GM23338 (cell line): ENCODE results near the gene PRR13. TPM values are rescaled to one million over a fixed set of nuclear protein-coding genes. Genes with fewer than 3 reads are reported as not detected.
"Not testable (repeated sequence)": the region's sequence is repeated elsewhere in the genome, so short reads cannot be mapped to it uniquely, and the experiment has no call there.

ENCODE experiments used
- ATAC-seq: fragments of 200-7000 bp; cut with Tn5 transposase; 3 replicates; pipeline ENCODE4 v1.9.1; 2020
- DNase-seq: peaks from one replicate; pipeline ENCODE4 v3.0.0-alpha.2; 2015; ENCODE audit warnings: low spot score
- H2AFZ ChIP-seq: fragments of 200-600 bp; sonication (generic); 2 replicates; pipeline ENCODE4 v1.8.0; 2016; ENCODE audit warnings: antibody characterized with exemption, mild to moderate bottlenecking, moderate library complexity
- H3F3A ChIP-seq: fragments of 200-600 bp; sonication (generic); replicated peaks from 2 replicates; pipeline ENCODE4 v1.8.0; 2017; ENCODE audit warnings: antibody characterized with exemption, mixed run types, low read depth
- H3K27ac ChIP-seq: fragments of 200-600 bp; sonication (generic); 2 replicates; pipeline ENCODE4 v1.6.1; 2016; ENCODE audit warnings: low read depth
- H3K27me3 ChIP-seq: fragments of 200-600 bp; sonication (generic); 2 replicates; pipeline ENCODE4 v1.8.0; 2016; ENCODE audit warnings: mild to moderate bottlenecking, mixed run types, moderate library complexity; ENCODE audit not compliant: insufficient read depth
- H3K36me3 ChIP-seq: fragments of 200-600 bp; sonication (generic); 2 replicates; pipeline ENCODE4 v1.8.0; 2016; ENCODE audit warnings: mild to moderate bottlenecking; ENCODE audit not compliant: insufficient read depth
- H3K4me1 ChIP-seq: fragments of 200-600 bp; sonication (generic); 2 replicates; pipeline ENCODE4 v1.8.0; 2016; ENCODE audit warnings: mild to moderate bottlenecking, moderate library complexity; ENCODE audit not compliant: insufficient read depth
- H3K4me2 ChIP-seq: fragments of 200-600 bp; sonication (generic); 2 replicates; pipeline ENCODE4 v1.7.1; 2017; ENCODE audit warnings: mixed run types
- H3K4me3 ChIP-seq: fragments of 200-600 bp; sonication (generic); 2 replicates; pipeline ENCODE4 v1.6.1; 2016; ENCODE audit warnings: mixed run types
- H3K79me2 ChIP-seq: fragments of 200-600 bp; sonication (generic); replicated peaks from 2 replicates; pipeline ENCODE4 v1.8.0; 2017; ENCODE audit warnings: mild to moderate bottlenecking; ENCODE audit not compliant: insufficient read depth
- H3K9me2 ChIP-seq: fragments of 200-600 bp; sonication (generic); 2 replicates; pipeline ENCODE4 v1.8.0; 2017; ENCODE audit not compliant: insufficient read depth
- H4K20me1 ChIP-seq: fragments of 200-600 bp; sonication (generic); replicated peaks from 2 replicates; pipeline ENCODE4 v1.8.0; 2017; ENCODE audit warnings: mild to moderate bottlenecking; ENCODE audit not compliant: insufficient read depth
- H3K27ac Mint-ChIP-seq: 2 replicates; pipeline ENCODE4 v1.8.0; 2020; ENCODE audit warnings: inconsistent platforms, mild to moderate bottlenecking, moderate library complexity, mixed read lengths
- H3K27me3 Mint-ChIP-seq: 3 replicates; pipeline ENCODE4 v1.8.0; 2022; ENCODE audit warnings: low read depth, mild to moderate bottlenecking, moderate library complexity, mixed read lengths, inconsistent platforms; ENCODE audit not compliant: insufficient read depth, poor library complexity
- H3K36me3 Mint-ChIP-seq: 3 replicates; pipeline ENCODE4 v1.8.0; 2021; ENCODE audit warnings: low read depth, mild to moderate bottlenecking, inconsistent platforms, moderate library complexity, mixed read lengths
- H3K4me1 Mint-ChIP-seq: 3 replicates; pipeline ENCODE4 v1.8.0; 2020; ENCODE audit warnings: mild to moderate bottlenecking, inconsistent platforms, mixed read lengths
- H3K4me3 Mint-ChIP-seq: 3 replicates; pipeline ENCODE4 v1.8.0; 2021; ENCODE audit warnings: moderate library complexity, mild to moderate bottlenecking, inconsistent platforms, mixed read lengths
- H3K9me3 Mint-ChIP-seq: 3 replicates; pipeline ENCODE4 v1.8.0; 2020; ENCODE audit warnings: moderate library complexity, mild to moderate bottlenecking, inconsistent platforms, mixed read lengths
- ZNF462 ChIP-seq: fragments of 250-450 bp; sonication (Bioruptor Pico); IDR thresholded peaks from 2 replicates; pipeline ENCODE4 v1.5.0; 2020; ENCODE audit warnings: mild to moderate bottlenecking, moderate library complexity
- polyA plus RNA-seq: library from polyadenylated mRNA; unstranded; fragments of >200 nt; fragmentation: Nextera tagmentation; extraction: Ambion mirVana; gene quantifications from 2 replicates; pipeline ENCODE4 v1.2.1, GENCODE V29; 2016
- total RNA-seq: library from RNA; depleted of rRNA; stranded (reverse); fragments of >200 nt; shearing (Covaris generic); gene quantifications from 2 replicates; pipeline ENCODE4 v1.2.3, GENCODE V29; 2014

PRR13 gene
- total and polyA plus RNA-seq, 2 experiments from 2014 or later: 70.5 to 303 TPM

- Histone ChIP-seq H3K27ac (peak overlapping the region; percentile 22), H3K4me3 (peak overlapping the region; percentile 73; the same call in 1 of the 2 replicates), H4K20me1 (peaks cover 11% of the 10 kb centered on the region), H3F3A (peaks cover 16% of the 10 kb centered on the region; the same call in 1 of the 2 replicates), H3K27me3 (no peaks in the 10 kb centered on the region), H3K79me2 (peaks cover 33% of the 10 kb centered on the region), H3K4me1 (peaks cover 28% of the 10 kb centered on the region), H3K9me2 (no peaks in the 10 kb centered on the region), H3K4me2 (peak overlapping the region; percentile 73), H3K36me3 (peaks cover 26% of the 10 kb centered on the region), H2AFZ (no peak overlapping the region)
- H3K36me3 Mint-ChIP-seq: peaks cover 46% of the 10 kb centered on the region
- no peak for TF ChIP-seq ZNF462 (CRISPR knock-in tag)
- peaks cover 11% of the 10 kb centered on the region for H3K27me3 Mint-ChIP-seq
- no peak for ATAC-seq
- H3K4me3 Mint-ChIP-seq: peak overlapping the region; percentile 18; the same call in 1 of the 3 replicates
- H3K27ac Mint-ChIP-seq: peak overlapping the region; percentile 56
- H3K4me1 Mint-ChIP-seq: peaks cover 21% of the 10 kb centered on the region
- no peaks in the 10 kb centered on the region; the same call in 2 of the 3 replicates for H3K9me3 Mint-ChIP-seq
- peak; percentile 60 for DNase-seq
Observed at GRCh38 chr12:53443955-53444354, 2.4 kb downstream of the PRR13 start.

GRCh38 chr12:53444593-53445325 is 3.2 kb downstream of the PRR13 start:
- DNase-seq, H3K9me3 Mint-ChIP-seq, H3K27me3 ChIP-seq, H3K9me2 ChIP-seq, ATAC-seq, H2AFZ ChIP-seq, H3K4me3 Mint-ChIP-seq, H3K27ac Mint-ChIP-seq: not testable (repeated sequence)
- Histone ChIP-seq H3K79me2 (peaks cover 33% of the 10 kb centered on the region), H3K4me2 (peak overlapping the region; percentile 62), H4K20me1 (peaks cover 11% of the 10 kb centered on the region), H3K4me1 (peaks cover 28% of the 10 kb centered on the region), H3K36me3 (peaks cover 26% of the 10 kb centered on the region), H3F3A (peaks cover 14% of the 10 kb centered on the region; the same call in 1 of the 2 replicates), H3K27ac (peak overlapping the region; percentile 22), H3K4me3 (0 out of 2 replicates have a peak overlapping the region, but pooled peaks have one; percentile 17)
- peaks cover 15% of the 10 kb centered on the region for H3K27me3 Mint-ChIP-seq
- peaks cover 21% of the 10 kb centered on the region for H3K4me1 Mint-ChIP-seq
- H3K36me3 Mint-ChIP-seq: peaks cover 46% of the 10 kb centered on the region
